Stimulated activated CD8-positive, alpha-beta memory T cell treated with anti-CD3 and anti-CD28 coated beads, Interleukin-15, amount 100 ng/mL, for 1 hour (primary cell): Measurements from ENCODE around the gene HUS1.
"Not testable (repeated sequence)": the region's sequence is repeated elsewhere in the genome, so short reads cannot be mapped to it uniquely, and the experiment has no call there.

Experiments used
- DNase-seq: peaks from one replicate; pipeline ENCODE4 v3.0.0-alpha.2; 2020; ENCODE audit warnings: low read depth

HUS1 gene

GRCh38 chr7:47979145-47979831 is at the start of gene HUS1:
Gene HUS1, minus strand, starts transcription at chr7:47979615. Its CDS starts 96 bp downstream, at chr7:47979519.
- peak; percentile 79 for DNase-seq

- DNase-seq, result no peak
These were observed 49.5 kb upstream of the HUS1 start, which contains the start of gene SUN3 for GRCh38 chr7:48028938-48029337. Gene SUN3, minus strand, starts transcription at chr7:48029107. Its CDS starts 169 bp downstream, at chr7:48028938.

GRCh38 chr7:48025624-48026023 is 46.2 kb upstream of the HUS1 start:
- no peak for DNase-seq

GRCh38 chr7:48017674-48018073 is 38.3 kb upstream of the HUS1 start:
- no peak for DNase-seq

- DNase-seq, result no peak
These were observed 37.2 kb upstream of the HUS1 start for GRCh38 chr7:48016641-48017040.

- DNase-seq, result no peak
These were observed 32.5 kb upstream of the HUS1 start for GRCh38 chr7:48011951-48012350.

GRCh38 chr7:48011323-48011722 is 31.9 kb upstream of the HUS1 start:
- no peak for DNase-seq

GRCh38 chr7:48009954-48010353 is 30.5 kb upstream of the HUS1 start:
- DNase-seq, result no peak

- no peak for DNase-seq
These were observed 29.8 kb upstream of the HUS1 start for GRCh38 chr7:48009257-48009656.

GRCh38 chr7:48006866-48007265 is 27.5 kb upstream of the HUS1 start:
- DNase-seq, result no peak

- no peak for DNase-seq
These were observed 25.2 kb upstream of the HUS1 start for GRCh38 chr7:48004638-48005037.

GRCh38 chr7:48004032-48004431 is 24.6 kb upstream of the HUS1 start:
- no peak for DNase-seq

GRCh38 chr7:48000164-48000563 is 20.7 kb upstream of the HUS1 start:
- DNase-seq, result not testable (repeated sequence)

- no peak for DNase-seq
These were observed 20.0 kb upstream of the HUS1 start for GRCh38 chr7:47999413-47999812.

- DNase-seq, result no peak
These were observed 13.0 kb upstream of the HUS1 start for GRCh38 chr7:47992446-47992845.

- DNase-seq, result peak; percentile 77
These were observed 12.4 kb upstream of the HUS1 start for GRCh38 chr7:47991741-47992311.

GRCh38 chr7:47991270-47991669 is 11.9 kb upstream of the HUS1 start:
- no peak for DNase-seq

- no peak for DNase-seq
These were observed 11.2 kb upstream of the HUS1 start for GRCh38 chr7:47990592-47990991.

GRCh38 chr7:47989607-47990400 is 10.4 kb upstream of the HUS1 start:
- DNase-seq, result not testable (repeated sequence)

GRCh38 chr7:47988496-47989386 is 9.3 kb upstream of the HUS1 start:
- no peak for DNase-seq

GRCh38 chr7:47982610-47983009 is 3.2 kb upstream of the HUS1 start:
- DNase-seq, result no peak

- DNase-seq, result not testable (repeated sequence)
These were observed 1.2 kb upstream of the HUS1 start for GRCh38 chr7:47980648-47981047.
